Measurements from ENCODE around the gene SLC16A13.

- no peak for TF ChIP-seq POLR2AphosphoS5 (IDR thresholded peaks at IDR 0.05; ENCODE audit: borderline replicate concordance, low read depth, low read length)
- TF ChIP-seq EZH2 (IDR thresholded peaks at IDR 0.05): no peak
- no peak for TF ChIP-seq FOXP2 (optimal IDR thresholded peaks at IDR 0.05; ENCODE audit: control extremely low read depth, extremely low read length, insufficient read depth)
Observed at GRCh38 chr17:7016886-7017826, 18.7 kb upstream of the SLC16A13 start.

All from SK-N-MC (cell line).